Loucy (cell line): ENCODE results near the gene PXT1.

Experiments
- H2AFZ ChIP-seq: fragments of 200-600 bp; sonication (generic); 2 replicates; pipeline ENCODE4 v1.6.0; 2016; ENCODE audit warnings: antibody characterized with exemption, mild to moderate bottlenecking, low read length, moderate library complexity
- H3F3A ChIP-seq: fragments of 200-600 bp; 2 replicates; pipeline ENCODE4 v1.6.0; 2016; ENCODE audit warnings: antibody characterized with exemption, low read depth, mild to moderate bottlenecking
- H3K27me3 ChIP-seq: fragments of 200-600 bp; sonication (generic); 2 replicates; pipeline ENCODE4 v1.6.1; 2014; ENCODE audit warnings: low read length, mild to moderate bottlenecking; ENCODE audit not compliant: insufficient read depth, poor library complexity, severe bottlenecking
- H3K36me3 ChIP-seq: fragments of 200-600 bp; sonication (generic); 2 replicates; pipeline ENCODE4 v1.6.1; 2016; ENCODE audit warnings: low read length; ENCODE audit not compliant: insufficient read depth
- H3K4me1 ChIP-seq: fragments of 200-600 bp; sonication (generic); 2 replicates; pipeline ENCODE4 v1.5.1; 2014; ENCODE audit warnings: low read length, mild to moderate bottlenecking; ENCODE audit not compliant: insufficient read depth, poor library complexity, severe bottlenecking
- H3K4me2 ChIP-seq: fragments of 200-600 bp; sonication (generic); 2 replicates; pipeline ENCODE4 v1.6.0; 2014; ENCODE audit warnings: antibody characterized with exemption, low read length, low read depth, mild to moderate bottlenecking; ENCODE audit not compliant: poor library complexity, severe bottlenecking
- H3K4me3 ChIP-seq: fragments of 200-600 bp; sonication (generic); 2 replicates; pipeline ENCODE4 v1.5.1; 2014; ENCODE audit warnings: low read length, mild to moderate bottlenecking, mixed read lengths; ENCODE audit not compliant: poor library complexity, severe bottlenecking
- H3K79me2 ChIP-seq: fragments of 200-600 bp; sonication (generic); 2 replicates; pipeline ENCODE4 v1.6.1; 2014; ENCODE audit warnings: low read length; ENCODE audit not compliant: insufficient read depth
- H3K9ac ChIP-seq: fragments of 200-600 bp; sonication (generic); 2 replicates; pipeline ENCODE4 v1.6.0; 2014; ENCODE audit warnings: mild to moderate bottlenecking, low read depth, low read length, moderate library complexity; ENCODE audit not compliant: poor library complexity, severe bottlenecking
- H3K9me2 ChIP-seq: fragments of 200-600 bp; sonication (generic); replicated peaks from 2 replicates; pipeline ENCODE4 v1.6.1; 2016; ENCODE audit warnings: low read depth, low read length, mixed read lengths
- H3K9me3 ChIP-seq: fragments of 200-600 bp; sonication (generic); 2 replicates; pipeline ENCODE4 v1.6.1; 2014; ENCODE audit warnings: mild to moderate bottlenecking, antibody characterized with exemption, low read length, low read depth; ENCODE audit not compliant: insufficient read depth
- H4K20me1 ChIP-seq: fragments of 200-600 bp; sonication (generic); 2 replicates; pipeline ENCODE4 v1.6.0; 2014; ENCODE audit warnings: antibody characterized with exemption, low read length, mild to moderate bottlenecking; ENCODE audit not compliant: insufficient read depth, poor library complexity, severe bottlenecking
- CTCF ChIP-seq: fragments of 200-600 bp; sonication (generic); conservative IDR thresholded peaks from 2 replicates; pipeline ENCODE4 v1.5.1; 2014; ENCODE audit warnings: mild to moderate bottlenecking, antibody characterized with exemption, low read length
- EZH2phosphoT487 ChIP-seq: fragments of 200-600 bp; IDR thresholded peaks from 2 replicates; pipeline ENCODE4 v1.6.1; 2018; ENCODE audit warnings: antibody characterized with exemption, mild to moderate bottlenecking, moderate library complexity, borderline replicate concordance

Gene PXT1

GRCh38 chr6:36469946-36470345, 27.3 kb upstream of the PXT1 start:
- TF ChIP-seq EZH2phosphoT487 (no peak), CTCF (no peak)
- peaks cover 43% of the 10 kb centered on the region for H3K79me2 ChIP-seq
- H3K4me1 ChIP-seq: peaks cover 5% of the 10 kb centered on the region
- H3K4me2 ChIP-seq: no peak overlapping the region
- H3K4me3 ChIP-seq: no peak overlapping the region
- no peaks in the 10 kb centered on the region for H3K9me3 ChIP-seq
- no peaks in the 10 kb centered on the region for H3K27me3 ChIP-seq
- no peaks in the 10 kb centered on the region for H3F3A ChIP-seq
- H2AFZ ChIP-seq: no peak overlapping the region
- no peak overlapping the region for H3K9ac ChIP-seq
- H4K20me1 ChIP-seq: peaks cover 15% of the 10 kb centered on the region
- H3K36me3 ChIP-seq: peaks cover 27% of the 10 kb centered on the region; the same call in 1 of the 2 replicates
- no peaks in the 10 kb centered on the region for H3K9me2 ChIP-seq

- TF ChIP-seq CTCF: no peak
- TF ChIP-seq EZH2phosphoT487: no peak
- Histone ChIP-seq H3F3A (no peaks in the 10 kb centered on the region), H3K4me1 (peaks cover 5% of the 10 kb centered on the region), H3K79me2 (peaks cover 50% of the 10 kb centered on the region), H3K9ac (no peak overlapping the region), H4K20me1 (peaks cover 15% of the 10 kb centered on the region), H3K36me3 (peaks cover 20% of the 10 kb centered on the region; the same call in 1 of the 2 replicates), H3K4me3 (no peak overlapping the region), H3K9me3 (no peaks in the 10 kb centered on the region), H3K4me2 (no peak overlapping the region), H3K9me2 (no peaks in the 10 kb centered on the region), H2AFZ (no peak overlapping the region), H3K27me3 (no peaks in the 10 kb centered on the region)
Observed at GRCh38 chr6:36469148-36469661, 26.6 kb upstream of the PXT1 start.

- Histone ChIP-seq H3K9me3 (no peaks in the 10 kb centered on the region), H3K4me3 (no peak overlapping the region), H3K4me1 (peaks cover 5% of the 10 kb centered on the region), H2AFZ (no peak overlapping the region), H3K9ac (no peak overlapping the region), H3K36me3 (peaks cover 19% of the 10 kb centered on the region; the same call in 1 of the 2 replicates), H3K79me2 (peaks cover 65% of the 10 kb centered on the region), H3K4me2 (no peak overlapping the region), H3K9me2 (no peaks in the 10 kb centered on the region), H4K20me1 (peaks cover 22% of the 10 kb centered on the region), H3K27me3 (no peaks in the 10 kb centered on the region), H3F3A (no peaks in the 10 kb centered on the region)
- no peak for TF ChIP-seq CTCF
Observed at GRCh38 chr6:36467625-36468024, 25.0 kb upstream of the PXT1 start.
